Measurements from ENCODE around the gene ACER1. TPM values are rescaled to one million over a fixed set of nuclear protein-coding genes. Genes with fewer than 3 reads are reported as not detected.
A peak's percentile ranks its signal among the peaks of the same experiment; 100 is the strongest.

The ACER1 gene
- total and polyA plus RNA-seq, 2 of the 13 experiments (the other 11 are each of a cell fraction or from before 2014, with no cell fraction given) = not detected

GRCh38 chr19:6273701-6274601 lies 59.5 kb downstream of the ACER1 start (continued):
- TF ChIP-seq, protein P1, sequence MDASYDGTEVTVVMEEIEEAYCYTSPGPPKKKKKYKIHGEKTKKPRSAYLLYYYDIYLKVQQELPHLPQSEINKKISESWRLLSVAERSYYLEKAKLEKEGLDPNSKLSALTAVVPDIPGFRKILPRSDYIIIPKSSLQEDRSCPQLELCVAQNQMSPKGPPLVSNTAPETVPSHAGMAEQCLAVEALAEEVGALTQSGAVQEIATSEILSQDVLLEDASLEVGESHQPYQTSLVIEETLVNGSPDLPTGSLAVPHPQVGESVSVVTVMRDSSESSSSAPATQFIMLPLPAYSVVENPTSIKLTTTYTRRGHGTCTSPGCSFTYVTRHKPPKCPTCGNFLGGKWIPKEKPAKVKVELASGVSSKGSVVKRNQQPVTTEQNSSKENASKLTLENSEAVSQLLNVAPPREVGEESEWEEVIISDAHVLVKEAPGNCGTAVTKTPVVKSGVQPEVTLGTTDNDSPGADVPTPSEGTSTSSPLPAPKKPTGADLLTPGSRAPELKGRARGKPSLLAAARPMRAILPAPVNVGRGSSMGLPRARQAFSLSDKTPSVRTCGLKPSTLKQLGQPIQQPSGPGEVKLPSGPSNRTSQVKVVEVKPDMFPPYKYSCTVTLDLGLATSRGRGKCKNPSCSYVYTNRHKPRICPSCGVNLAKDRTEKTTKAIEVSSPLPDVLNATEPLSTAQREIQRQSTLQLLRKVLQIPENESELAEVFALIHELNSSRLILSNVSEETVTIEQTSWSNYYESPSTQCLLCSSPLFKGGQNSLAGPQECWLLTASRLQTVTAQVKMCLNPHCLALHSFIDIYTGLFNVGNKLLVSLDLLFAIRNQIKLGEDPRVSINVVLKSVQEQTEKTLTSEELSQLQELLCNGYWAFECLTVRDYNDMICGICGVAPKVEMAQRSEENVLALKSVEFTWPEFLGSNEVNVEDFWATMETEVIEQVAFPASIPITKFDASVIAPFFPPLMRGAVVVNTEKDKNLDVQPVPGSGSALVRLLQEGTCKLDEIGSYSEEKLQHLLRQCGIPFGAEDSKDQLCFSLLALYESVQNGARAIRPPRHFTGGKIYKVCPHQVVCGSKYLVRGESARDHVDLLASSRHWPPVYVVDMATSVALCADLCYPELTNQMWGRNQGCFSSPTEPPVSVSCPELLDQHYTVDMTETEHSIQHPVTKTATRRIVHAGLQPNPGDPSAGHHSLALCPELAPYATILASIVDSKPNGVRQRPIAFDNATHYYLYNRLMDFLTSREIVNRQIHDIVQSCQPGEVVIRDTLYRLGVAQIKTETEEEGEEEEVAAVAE (CRISPR knock-in tag; IDR thresholded peaks at IDR 0.05; ENCODE audit: borderline replicate concordance) = peak; percentile 39; the same call in 1 of the 2 replicates
- TF ChIP-seq TBP (CRISPR knock-in tag; IDR thresholded peaks at IDR 0.05) (no peak), ZNF205 (CRISPR knock-in tag; IDR thresholded peaks at IDR 0.05) (0 out of 2 replicates have a peak, but pooled peaks have one; percentile 49), CBX5 (CRISPR knock-in tag; IDR thresholded peaks at IDR 0.05; ENCODE audit: borderline replicate concordance) (peak; percentile 15; the same call in 1 of the 2 replicates), ZNF235 (CRISPR knock-in tag; IDR thresholded peaks at IDR 0.05; ENCODE audit: borderline replicate concordance) (no peak), HNF1A (IDR thresholded peaks at IDR 0.05; ENCODE audit: low read depth) (no peak), HNF1A (CRISPR knock-in tag; IDR thresholded peaks at IDR 0.05; ENCODE audit: borderline replicate concordance) (0 out of 2 replicates have a peak, but pooled peaks have one; percentile 32), CAMTA2 (CRISPR knock-in tag; IDR thresholded peaks at IDR 0.05; ENCODE audit: borderline replicate concordance) (no peak), ZFY (CRISPR knock-in tag; IDR thresholded peaks at IDR 0.05) (peak; percentile 55; the same call in 1 of the 2 replicates), ZNF136 (CRISPR knock-in tag; IDR thresholded peaks at IDR 0.05; ENCODE audit: low read depth) (no peak), FOXK2 (IDR thresholded peaks at IDR 0.05) (peak; percentile 56; the same call in 1 of the 2 replicates), SAP130 (CRISPR knock-in tag; IDR thresholded peaks at IDR 0.05; ENCODE audit: low read depth) (peak; percentile 93), SKI (IDR thresholded peaks at IDR 0.05; ENCODE audit: partially characterized antibody) (peak; percentile 30), GTF2F1 (IDR thresholded peaks at IDR 0.05; ENCODE audit: low read length) (no peak), ZNF678 (CRISPR knock-in tag; IDR thresholded peaks at IDR 0.05) (no peak), GATAD2A (CRISPR knock-in tag; IDR thresholded peaks at IDR 0.05) (peak; percentile 82), YEATS2 (CRISPR knock-in tag; IDR thresholded peaks at IDR 0.05; ENCODE audit: borderline replicate concordance) (peak; percentile 64; the same call in 1 of the 2 replicates), NR2F6 (IDR thresholded peaks at IDR 0.05) (peak; percentile 51; the same call in 1 of the 2 replicates), NR2F6 (CRISPR knock-in tag; IDR thresholded peaks at IDR 0.05) (0 out of 2 replicates have a peak, but pooled peaks have one; percentile 21), ZNF720 (CRISPR knock-in tag; IDR thresholded peaks at IDR 0.05) (no peak), PPARG (CRISPR knock-in tag; conservative IDR thresholded peaks at IDR 0.05) (0 out of 2 replicates have a peak, but pooled peaks have one; percentile 24)
- TF ChIP-seq, protein P2, sequence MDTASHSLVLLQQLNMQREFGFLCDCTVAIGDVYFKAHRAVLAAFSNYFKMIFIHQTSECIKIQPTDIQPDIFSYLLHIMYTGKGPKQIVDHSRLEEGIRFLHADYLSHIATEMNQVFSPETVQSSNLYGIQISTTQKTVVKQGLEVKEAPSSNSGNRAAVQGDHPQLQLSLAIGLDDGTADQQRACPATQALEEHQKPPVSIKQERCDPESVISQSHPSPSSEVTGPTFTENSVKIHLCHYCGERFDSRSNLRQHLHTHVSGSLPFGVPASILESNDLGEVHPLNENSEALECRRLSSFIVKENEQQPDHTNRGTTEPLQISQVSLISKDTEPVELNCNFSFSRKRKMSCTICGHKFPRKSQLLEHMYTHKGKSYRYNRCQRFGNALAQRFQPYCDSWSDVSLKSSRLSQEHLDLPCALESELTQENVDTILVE (CRISPR knock-in tag; IDR thresholded peaks at IDR 0.05) = 0 out of 2 replicates have a peak, but pooled peaks have one; percentile 40
